ENCODE results near the gene TMEM52B.
"Not testable (repeated sequence)": the region's sequence is repeated elsewhere in the genome, so short reads cannot be mapped to it uniquely, and the experiment has no call there.

TMEM52B gene

DNA sequence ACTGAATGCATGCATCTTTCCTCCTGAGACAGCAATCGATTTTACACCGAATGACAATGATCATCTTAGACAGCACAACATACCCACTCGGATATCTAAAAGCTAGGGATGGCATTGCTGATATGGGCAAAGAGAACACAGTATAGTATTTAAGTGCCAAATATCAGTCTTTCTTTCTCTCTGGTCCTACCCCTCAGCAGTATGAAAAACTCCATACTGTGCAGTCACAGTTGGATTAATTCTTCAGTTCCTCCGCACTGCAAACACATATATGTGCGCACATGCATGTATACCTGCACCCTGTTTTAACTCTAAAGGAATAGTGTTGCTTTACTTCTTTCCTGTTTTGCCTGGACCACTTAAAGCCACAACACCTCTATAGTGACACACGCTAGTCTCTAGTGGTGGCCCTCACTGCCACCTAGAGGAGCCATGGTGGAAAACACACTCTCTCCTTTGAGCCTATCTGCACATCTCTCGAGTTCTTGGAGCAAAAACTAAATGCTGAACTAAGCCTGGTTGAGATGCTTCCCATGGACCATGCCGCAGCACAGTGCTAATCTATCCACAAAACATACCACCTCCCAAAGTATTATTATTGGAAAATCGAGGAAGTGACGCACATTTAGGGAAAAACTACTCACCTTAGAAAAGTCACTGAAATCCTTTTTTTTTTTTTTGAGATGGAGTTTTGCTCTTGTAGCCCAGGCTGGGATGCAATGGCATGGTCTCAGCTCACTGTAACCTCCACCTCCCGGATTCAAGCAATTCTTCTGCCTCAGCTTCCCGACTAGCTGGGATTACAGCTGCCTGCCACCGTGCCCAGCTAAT lies 11.9 kb downstream of the TMEM52B start:
- no peaks in the 10 kb centered on the region for H3K9me3 ChIP-seq (ENCODE audit: control insufficient read depth in 2 of 2, low read length in 2 of 2)
- H3K4me1 ChIP-seq (ENCODE audit: control insufficient read depth, insufficient read depth, low read length): no peaks in the 10 kb centered on the region
- H3K27me3 ChIP-seq (ENCODE audit: control insufficient read depth in 1 of 2, insufficient read depth in 2 of 2, low read length in 2 of 2): no peaks in the 10 kb centered on the region
- no peak overlapping the region for H3K4me3 ChIP-seq (ENCODE audit: low read length in 2 of 2)
- H3K9ac ChIP-seq (ENCODE audit: low read length in 2 of 2): no peak overlapping the region
- no peaks in the 10 kb centered on the region for H3K36me3 ChIP-seq (ENCODE audit: control insufficient read depth in 2 of 2, insufficient read depth in 2 of 2, low read length in 2 of 2)
- H3K27ac ChIP-seq (ENCODE audit: low read length): no peak overlapping the region

DNA sequence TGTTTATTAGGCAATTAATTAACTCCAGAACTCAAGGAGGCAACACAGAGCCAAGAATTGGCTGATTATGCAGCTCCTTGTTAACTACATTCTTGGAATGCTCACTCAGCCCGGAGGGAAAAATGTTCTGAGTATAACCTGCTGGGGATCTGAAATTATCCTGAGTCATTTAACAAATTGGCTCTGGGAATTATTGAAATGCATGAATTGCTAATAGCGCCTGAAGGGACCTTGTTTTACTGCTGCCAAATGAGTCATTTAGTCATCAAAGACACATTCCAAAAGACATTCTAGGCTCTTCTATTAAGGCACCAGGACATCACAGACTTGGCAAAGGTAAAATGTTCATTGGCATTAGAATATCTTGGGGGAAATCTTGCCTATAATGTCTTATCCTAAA lies 13.0 kb downstream of the TMEM52B start:
- no peaks in the 10 kb centered on the region for H3K4me1 ChIP-seq (ENCODE audit: control insufficient read depth, insufficient read depth, low read length)
- no peaks in the 10 kb centered on the region for H3K9me3 ChIP-seq (ENCODE audit: control insufficient read depth in 2 of 2, low read length in 2 of 2)
- no peaks in the 10 kb centered on the region for H3K27me3 ChIP-seq (ENCODE audit: control insufficient read depth in 1 of 2, insufficient read depth in 2 of 2, low read length in 2 of 2)
- no peak overlapping the region for H3K27ac ChIP-seq (ENCODE audit: low read length)
- no peaks in the 10 kb centered on the region for H3K36me3 ChIP-seq (ENCODE audit: control insufficient read depth in 2 of 2, insufficient read depth in 2 of 2, low read length in 2 of 2)
- H3K4me3 ChIP-seq (ENCODE audit: low read length in 2 of 2): no peak overlapping the region
- H3K9ac ChIP-seq (ENCODE audit: low read length in 2 of 2): no peak overlapping the region

DNA sequence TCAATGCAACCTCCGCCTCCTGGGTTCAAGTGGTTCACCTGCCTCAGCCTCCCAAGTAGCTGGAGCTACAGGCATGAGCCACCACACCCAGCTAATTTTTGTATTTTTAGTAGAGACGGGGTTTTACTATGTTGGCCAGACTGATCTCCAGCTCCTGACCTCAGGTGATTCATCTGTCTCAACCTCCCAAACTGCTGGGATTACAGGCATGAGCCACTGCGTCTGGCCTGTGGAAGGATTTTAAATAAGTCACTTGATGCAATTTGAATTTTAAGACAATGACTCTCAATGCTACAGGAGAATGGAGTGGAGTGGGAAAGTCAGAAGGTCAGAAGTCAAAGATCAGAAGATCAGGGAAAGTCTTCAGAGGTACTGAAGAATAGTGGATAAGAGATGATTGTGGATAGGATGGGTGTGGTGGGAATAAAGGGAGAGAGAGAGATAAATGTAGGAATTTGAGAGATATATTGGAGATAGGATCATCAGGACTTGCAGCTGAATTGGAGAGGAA lies 15.4 kb downstream of the TMEM52B start:
- H3K9ac ChIP-seq (ENCODE audit: low read length in 2 of 2): no peak overlapping the region
- no peak overlapping the region for H3K4me3 ChIP-seq (ENCODE audit: low read length in 2 of 2)
- H3K36me3 ChIP-seq (ENCODE audit: control insufficient read depth in 2 of 2, insufficient read depth in 2 of 2, low read length in 2 of 2): no peaks in the 10 kb centered on the region
- H3K27ac ChIP-seq (ENCODE audit: low read length): no peak overlapping the region
- H3K9me3 ChIP-seq (ENCODE audit: control insufficient read depth in 2 of 2, low read length in 2 of 2): no peaks in the 10 kb centered on the region
- H3K27me3 ChIP-seq (ENCODE audit: control insufficient read depth in 1 of 2, insufficient read depth in 2 of 2, low read length in 2 of 2): no peaks in the 10 kb centered on the region
- H3K4me1 ChIP-seq (ENCODE audit: control insufficient read depth, insufficient read depth, low read length): no peaks in the 10 kb centered on the region

DNA sequence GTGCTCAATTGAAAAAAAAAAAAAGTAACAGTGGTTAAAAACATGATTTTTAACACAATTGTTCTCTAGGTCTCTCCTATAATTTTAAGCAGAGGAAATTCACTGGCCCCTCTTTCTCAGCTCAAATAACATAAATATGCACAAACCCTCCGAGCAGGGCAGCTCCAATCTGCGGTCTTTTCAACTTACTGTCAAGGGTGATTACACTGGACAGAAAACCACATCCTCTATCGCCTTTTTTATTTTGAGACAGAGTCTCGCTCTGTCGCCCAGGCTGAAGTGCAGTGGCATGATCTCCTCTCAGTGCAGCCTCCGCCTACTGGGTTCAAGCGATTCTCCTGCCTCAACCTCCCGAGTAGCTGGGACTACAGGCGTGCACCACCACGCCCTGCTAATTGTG lies 17.4 kb downstream of the TMEM52B start:
- H3K4me1 ChIP-seq (ENCODE audit: control insufficient read depth, insufficient read depth, low read length): no peaks in the 10 kb centered on the region
- no peaks in the 10 kb centered on the region for H3K27me3 ChIP-seq (ENCODE audit: control insufficient read depth in 1 of 2, insufficient read depth in 2 of 2, low read length in 2 of 2)
- H3K9ac ChIP-seq (ENCODE audit: low read length in 2 of 2): no peak overlapping the region
- H3K4me3 ChIP-seq (ENCODE audit: low read length in 2 of 2): no peak overlapping the region
- no peak overlapping the region for H3K27ac ChIP-seq (ENCODE audit: low read length)
- H3K36me3 ChIP-seq (ENCODE audit: control insufficient read depth in 2 of 2, insufficient read depth in 2 of 2, low read length in 2 of 2): no peaks in the 10 kb centered on the region
- H3K9me3 ChIP-seq (ENCODE audit: control insufficient read depth in 2 of 2, low read length in 2 of 2): no peaks in the 10 kb centered on the region

DNA sequence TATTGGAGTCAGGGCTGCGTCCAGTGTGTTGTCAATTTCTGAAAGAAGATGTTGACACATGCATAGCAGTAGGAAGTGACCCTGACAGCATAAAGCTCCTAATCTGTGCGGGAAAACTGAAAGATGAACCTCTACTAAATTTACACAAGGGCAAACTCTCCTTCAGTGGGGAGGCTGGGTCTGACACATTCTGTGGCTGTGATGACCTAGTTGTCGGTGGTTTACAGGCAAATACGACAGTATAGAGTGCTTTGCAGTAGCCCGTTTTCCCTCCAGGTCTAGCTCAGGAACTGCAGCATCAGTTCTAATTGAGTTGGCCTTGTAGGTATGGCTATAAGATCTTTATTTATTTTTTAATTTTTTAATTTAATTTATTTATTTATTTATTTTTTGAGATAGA lies 19.0 kb downstream of the TMEM52B start:
- Histone ChIP-seq H3K36me3 (ENCODE audit: control insufficient read depth in 2 of 2, insufficient read depth in 2 of 2, low read length in 2 of 2) (no peaks in the 10 kb centered on the region), H3K9ac (ENCODE audit: low read length in 2 of 2) (no peak overlapping the region), H3K27ac (ENCODE audit: low read length) (no peak overlapping the region), H3K27me3 (ENCODE audit: control insufficient read depth in 1 of 2, insufficient read depth in 2 of 2, low read length in 2 of 2) (no peaks in the 10 kb centered on the region), H3K4me1 (ENCODE audit: control insufficient read depth, insufficient read depth, low read length) (no peaks in the 10 kb centered on the region), H3K4me3 (ENCODE audit: low read length in 2 of 2) (no peak overlapping the region), H3K9me3 (ENCODE audit: control insufficient read depth in 2 of 2, low read length in 2 of 2) (no peaks in the 10 kb centered on the region)

DNA sequence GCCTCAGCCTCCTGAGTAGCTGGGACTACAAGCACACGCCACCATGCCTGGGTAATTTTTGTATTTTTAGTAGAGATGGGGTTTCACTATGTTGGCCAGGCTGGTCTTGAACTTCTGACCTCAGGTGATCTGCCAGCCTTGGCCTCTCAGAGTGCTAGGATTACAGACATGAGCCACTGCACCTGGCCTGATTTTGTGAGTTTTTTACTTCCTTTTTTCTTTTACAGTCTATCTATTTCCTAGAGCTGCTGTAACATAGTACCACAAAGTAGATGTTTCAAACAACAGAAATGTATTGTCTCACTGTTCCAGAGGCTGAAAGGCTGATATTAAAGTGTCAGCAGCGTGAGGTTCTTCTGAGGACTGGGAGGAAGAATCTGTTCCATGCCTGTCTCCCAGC lies 25.7 kb downstream of the TMEM52B start:
- not testable (repeated sequence) for H3K27ac ChIP-seq (ENCODE audit: low read length); H3K9ac ChIP-seq (ENCODE audit: low read length in 2 of 2); H3K4me3 ChIP-seq (ENCODE audit: low read length in 2 of 2); H3K9me3 ChIP-seq (ENCODE audit: control insufficient read depth in 2 of 2, low read length in 2 of 2); H3K4me1 ChIP-seq (ENCODE audit: control insufficient read depth, insufficient read depth, low read length); H3K27me3 ChIP-seq (ENCODE audit: control insufficient read depth in 1 of 2, insufficient read depth in 2 of 2, low read length in 2 of 2); H3K36me3 ChIP-seq (ENCODE audit: control insufficient read depth in 2 of 2, insufficient read depth in 2 of 2, low read length in 2 of 2)

DNA sequence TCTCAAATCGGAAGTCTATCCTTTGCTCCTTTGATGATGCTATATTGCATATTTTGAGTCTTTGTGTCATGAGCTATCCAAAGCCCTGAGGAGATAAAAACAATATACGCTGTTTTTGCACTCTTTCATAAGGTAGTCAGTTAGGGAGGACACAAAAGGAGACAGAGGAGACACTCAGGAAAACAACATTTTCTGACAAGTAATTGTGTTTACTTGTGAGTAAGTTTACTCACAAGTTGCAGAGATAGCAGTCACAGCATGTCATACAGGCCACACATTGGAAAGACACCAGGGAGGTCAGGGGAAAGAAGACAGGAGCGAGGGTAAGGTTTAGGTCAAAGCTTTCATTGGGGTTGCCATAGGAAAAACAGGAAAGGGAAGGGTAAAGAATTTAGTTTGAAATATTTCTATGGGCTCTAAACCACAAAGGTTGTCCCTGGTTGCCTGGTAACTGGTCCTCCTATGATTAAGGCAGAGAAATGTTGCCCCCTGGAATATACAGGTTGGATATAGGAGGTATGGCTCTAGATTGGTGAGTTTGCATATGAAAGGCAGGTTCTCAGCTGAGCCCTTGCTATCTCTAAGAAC lies 26.5 kb downstream of the TMEM52B start:
- H3K27me3 ChIP-seq (ENCODE audit: control insufficient read depth in 1 of 2, insufficient read depth in 2 of 2, low read length in 2 of 2): no peaks in the 10 kb centered on the region
- no peak overlapping the region for H3K27ac ChIP-seq (ENCODE audit: low read length)
- H3K36me3 ChIP-seq (ENCODE audit: control insufficient read depth in 2 of 2, insufficient read depth in 2 of 2, low read length in 2 of 2): no peaks in the 10 kb centered on the region
- H3K9ac ChIP-seq (ENCODE audit: low read length in 2 of 2): no peak overlapping the region
- H3K4me1 ChIP-seq (ENCODE audit: control insufficient read depth, insufficient read depth, low read length): no peaks in the 10 kb centered on the region
- no peaks in the 10 kb centered on the region for H3K9me3 ChIP-seq (ENCODE audit: control insufficient read depth in 2 of 2, low read length in 2 of 2)
- H3K4me3 ChIP-seq (ENCODE audit: low read length in 2 of 2): no peak overlapping the region

DNA sequence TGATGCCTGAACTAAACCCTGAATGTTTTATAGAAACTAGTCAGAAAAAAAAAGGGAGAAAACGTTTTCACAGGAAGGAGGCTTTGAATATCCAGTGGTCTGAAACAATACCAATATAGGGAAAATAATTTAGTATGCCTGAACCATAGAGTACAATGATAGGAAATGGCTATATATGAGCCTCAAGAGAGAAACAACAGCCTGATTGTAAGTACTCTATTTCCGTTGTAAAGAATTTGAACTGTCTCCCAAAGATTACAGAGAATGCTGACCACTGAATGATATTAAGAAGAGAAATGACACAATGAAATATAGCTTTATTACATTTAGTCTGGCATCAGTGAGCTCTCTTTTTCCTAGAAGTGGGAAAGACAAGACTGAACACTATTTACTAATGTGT lies 28.3 kb downstream of the TMEM52B start:
- Histone ChIP-seq H3K9me3 (ENCODE audit: control insufficient read depth in 2 of 2, low read length in 2 of 2) (no peaks in the 10 kb centered on the region), H3K4me3 (ENCODE audit: low read length in 2 of 2) (no peak overlapping the region), H3K27me3 (ENCODE audit: control insufficient read depth in 1 of 2, insufficient read depth in 2 of 2, low read length in 2 of 2) (no peaks in the 10 kb centered on the region), H3K36me3 (ENCODE audit: control insufficient read depth in 2 of 2, insufficient read depth in 2 of 2, low read length in 2 of 2) (no peaks in the 10 kb centered on the region), H3K27ac (ENCODE audit: low read length) (no peak overlapping the region), H3K9ac (ENCODE audit: low read length in 2 of 2) (no peak overlapping the region), H3K4me1 (ENCODE audit: control insufficient read depth, insufficient read depth, low read length) (peaks cover 3% of the 10 kb centered on the region)

DNA sequence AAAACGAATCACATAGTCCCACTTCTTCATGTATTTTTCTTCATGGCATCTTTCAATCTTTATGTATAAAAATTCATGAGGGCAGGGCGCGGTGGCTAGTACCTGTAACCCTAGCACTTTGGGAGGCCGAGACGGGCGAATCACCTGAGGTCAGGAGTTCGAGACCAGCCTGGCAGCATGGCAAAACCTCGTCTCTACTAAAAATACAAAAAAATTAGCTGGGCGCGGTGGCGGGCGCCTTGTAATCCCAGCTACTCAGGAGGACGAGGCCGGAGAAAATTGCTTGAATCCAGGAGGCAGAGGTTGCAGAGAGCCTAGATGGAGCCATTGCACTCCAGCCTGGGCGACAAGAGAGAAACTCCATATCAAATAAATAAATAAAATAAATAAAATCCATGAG lies 31.4 kb downstream of the TMEM52B start:
- H3K27ac ChIP-seq (ENCODE audit: low read length): no peak overlapping the region
- no peaks in the 10 kb centered on the region for H3K27me3 ChIP-seq (ENCODE audit: control insufficient read depth in 1 of 2, insufficient read depth in 2 of 2, low read length in 2 of 2)
- H3K9me3 ChIP-seq (ENCODE audit: control insufficient read depth in 2 of 2, low read length in 2 of 2): no peaks in the 10 kb centered on the region
- H3K4me3 ChIP-seq (ENCODE audit: low read length in 2 of 2): no peak overlapping the region
- H3K9ac ChIP-seq (ENCODE audit: low read length in 2 of 2): no peak overlapping the region
- H3K36me3 ChIP-seq (ENCODE audit: control insufficient read depth in 2 of 2, insufficient read depth in 2 of 2, low read length in 2 of 2): no peaks in the 10 kb centered on the region
- peaks cover 11% of the 10 kb centered on the region for H3K4me1 ChIP-seq (ENCODE audit: control insufficient read depth, insufficient read depth, low read length)

DNA sequence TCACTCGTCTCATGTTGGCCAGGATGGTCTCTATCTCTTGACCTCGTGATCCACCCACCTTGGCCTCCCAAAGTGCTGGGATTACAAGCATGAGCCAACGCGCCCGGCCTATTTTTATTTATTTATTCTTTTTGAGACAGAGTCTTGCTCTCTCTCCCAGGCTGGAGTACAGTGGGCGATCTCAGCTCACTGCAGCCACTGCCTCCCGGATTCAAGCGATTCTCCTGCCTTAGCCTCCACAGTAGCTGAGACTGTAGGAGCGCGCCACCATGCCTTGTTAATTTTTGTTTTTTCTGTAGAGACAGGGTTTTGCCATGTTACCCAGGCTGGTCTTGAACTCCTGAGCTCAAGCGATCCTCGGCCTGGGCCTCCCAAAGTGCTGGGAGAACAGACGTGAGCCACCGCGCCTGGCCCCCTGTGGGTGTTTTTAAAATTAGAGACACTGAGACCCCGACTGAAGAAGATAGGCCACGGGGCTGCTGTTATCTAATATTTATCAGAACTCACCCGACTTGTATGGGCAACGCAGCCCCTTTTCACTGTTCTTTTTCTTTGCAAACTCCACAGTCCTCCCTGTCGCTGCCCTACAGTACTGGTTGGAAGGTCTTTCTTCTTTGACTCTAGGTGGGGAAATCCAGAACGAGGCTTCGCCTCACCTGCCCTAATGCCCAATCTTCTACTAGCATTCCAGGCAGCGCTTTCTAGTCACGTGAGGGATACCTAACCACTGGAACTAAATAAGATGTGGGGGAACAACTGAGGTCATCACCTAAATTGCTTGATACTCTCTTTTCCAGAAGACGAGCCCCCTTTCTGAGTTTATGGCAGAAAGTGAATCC lies 32.5 kb downstream of the TMEM52B start:
- H3K27ac ChIP-seq (ENCODE audit: low read length): peak overlapping the region; percentile 99
- no peaks in the 10 kb centered on the region for H3K27me3 ChIP-seq (ENCODE audit: control insufficient read depth in 1 of 2, insufficient read depth in 2 of 2, low read length in 2 of 2)
- H3K4me3 ChIP-seq (ENCODE audit: low read length in 2 of 2): no peak overlapping the region
- no peaks in the 10 kb centered on the region for H3K36me3 ChIP-seq (ENCODE audit: control insufficient read depth in 2 of 2, insufficient read depth in 2 of 2, low read length in 2 of 2)
- no peaks in the 10 kb centered on the region for H3K9me3 ChIP-seq (ENCODE audit: control insufficient read depth in 2 of 2, low read length in 2 of 2)
- peaks cover 12% of the 10 kb centered on the region for H3K4me1 ChIP-seq (ENCODE audit: control insufficient read depth, insufficient read depth, low read length)
- no peak overlapping the region for H3K9ac ChIP-seq (ENCODE audit: low read length in 2 of 2)
